GM12873 (cell line): ENCODE measurements around the gene LRRC3.

ENCODE experiments used
- CTCF ChIP-seq: IDR thresholded peaks from 2 replicates; pipeline ENCODE4 v1.5.1; 2012; ENCODE audit warnings: low read depth, mild to moderate bottlenecking, moderate library complexity, low read length, control low read depth; ENCODE audit not compliant: insufficient read depth; ENCODE audit errors: missing control alignments

LRRC3 gene

GRCh38 chr21:44442266-44443125 is 12.8 kb upstream of the LRRC3 start:
- TF ChIP-seq CTCF: no peak

- no peak for TF ChIP-seq CTCF
Measured at GRCh38 chr21:44443291-44443890, 11.9 kb upstream of the LRRC3 start.

- no peak for TF ChIP-seq CTCF
Measured at GRCh38 chr21:44443891-44444285, 11.4 kb upstream of the LRRC3 start.

GRCh38 chr21:44444286-44444931 is 10.9 kb upstream of the LRRC3 start:
- TF ChIP-seq CTCF: peak; percentile 32

GRCh38 chr21:44445145-44445812 is 10.0 kb upstream of the LRRC3 start:
- no peak for TF ChIP-seq CTCF

GRCh38 chr21:44448651-44449131 is 6.6 kb upstream of the LRRC3 start:
- TF ChIP-seq CTCF: no peak
